Esophagus squamous epithelium (tissue), 5 donors: ENCODE results near the gene MRPL55. TPM values are rescaled to one million over a fixed set of nuclear protein-coding genes. Genes with fewer than 3 reads are reported as not detected.
A peak's percentile ranks its signal among the peaks of the same experiment; 100 is the strongest.

Source experiments
- DNase-seq: peaks from one replicate; lab custom pipeline; 2025; lab: John Stamatoyannopoulos, UW
- H3K27ac ChIP-seq, 4 donors: fragments of 200-600 bp; sonication (generic); one replicate each; pipeline ENCODE4 v1.5.1; 2016 to 2019; ENCODE audit warnings: mild to moderate bottlenecking in 1 of 4
- H3K27me3 ChIP-seq, 4 donors: fragments of 200-600 bp; sonication (generic); 1 replicate in 3 of 4; 2 replicates in 1 of 4; pipeline versions ENCODE4 v1.5.1 to v1.6.0; 2017 to 2021; ENCODE audit warnings: antibody characterized with exemption in 1 of 4
- H3K36me3 ChIP-seq, 3 donors: fragments of 200-600 bp; sonication (generic); one replicate each; pipeline ENCODE4 v1.5.1; 2016 to 2019
- H3K4me1 ChIP-seq, 3 donors: fragments of 200-600 bp; sonication (generic); one replicate each; pipeline ENCODE4 v1.5.1; 2017 to 2019
- H3K4me3 ChIP-seq, 4 donors: fragments of 200-600 bp; sonication (generic); 1 replicate in 3 of 4; 2 replicates in 1 of 4; pipeline ENCODE4 v1.5.1; 2016 to 2019; ENCODE audit warnings: mild to moderate bottlenecking in 2 of 4, moderate library complexity in 1 of 4
- H3K9me3 ChIP-seq, 3 donors: fragments of 200-600 bp; sonication (generic); one replicate each; pipeline ENCODE4 v1.5.1; 2016 to 2019
- POLR2A ChIP-seq, 4 donors: fragments of 450-650 bp; IDR thresholded peaks; one replicate each; pipeline ENCODE4 v1.6.1; 2017; ENCODE audit warnings: antibody characterized with exemption in 4 of 4, mild to moderate bottlenecking in 4 of 4, moderate library complexity in 3 of 4
- WGBS, 2 donors: methylation state at CpG; one replicate each; pipeline ENCODE4 v1.1.5; 2018; 5-methylcytosine and 5-hydroxymethylcytosine counted together
- intact Hi-C: fragments of 100-400 bp; cut with DNase I; formaldehyde crosslinking; loops from one replicate; pipeline ENCODE4 v1.15.0; 2022
- total RNA-seq, 4 donors: library from RNA; depleted of rRNA; stranded (reverse); fragments of >200 nt; gene quantifications; one replicate each; pipeline ENCODE4 v1.1.0, GENCODE V29; 2016
- TF ChIP-seq, protein P1 (sequence below), 6 experiments: fragments of 450-650 bp in 4 of 6; fragments of 200-600 bp in 2 of 6; sonication (generic) in 2 of 6; IDR thresholded peaks; one replicate each; pipeline ENCODE4 v1.5.1; 2016 to 2019; ENCODE audit warnings: antibody characterized with exemption in 6 of 6, mild to moderate bottlenecking in 4 of 6, moderate library complexity in 4 of 6
- donor health status: DM: yes; HTN: yes; CAD: no.

The MRPL55 gene
- total RNA-seq, 4 donors from 2014 or later, result 33.8 to 62.2 (median 51.2) TPM

DNA sequence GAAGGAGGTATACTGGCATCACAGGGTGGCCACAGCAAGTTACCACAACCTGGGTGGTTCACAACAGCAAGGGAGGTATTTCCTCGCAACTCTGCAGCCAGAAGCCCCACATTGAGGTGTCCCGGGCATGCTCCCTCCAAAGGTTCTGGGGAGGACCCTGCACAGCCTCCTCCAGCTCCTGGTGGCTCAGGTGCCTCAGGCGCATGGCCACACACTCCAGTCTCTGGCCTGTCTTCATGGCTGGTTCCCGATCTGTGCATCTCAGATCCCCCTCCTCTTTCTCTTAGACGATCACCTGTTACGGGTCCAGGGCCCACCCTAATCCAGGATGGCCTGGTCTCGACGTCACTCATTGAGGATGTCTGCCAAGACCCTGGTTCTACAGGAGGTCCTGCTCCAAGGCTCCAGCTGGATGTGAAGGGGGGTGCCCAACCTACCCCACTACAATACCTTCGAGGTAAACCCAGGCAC, 33.3 kb downstream of the MRPL55 start:
- H3K27ac ChIP-seq, result no peak overlapping the region
- no peak for TF ChIP-seq POLR2A (IDR thresholded peaks at IDR 0.05)
- TF ChIP-seq, protein P1, sequence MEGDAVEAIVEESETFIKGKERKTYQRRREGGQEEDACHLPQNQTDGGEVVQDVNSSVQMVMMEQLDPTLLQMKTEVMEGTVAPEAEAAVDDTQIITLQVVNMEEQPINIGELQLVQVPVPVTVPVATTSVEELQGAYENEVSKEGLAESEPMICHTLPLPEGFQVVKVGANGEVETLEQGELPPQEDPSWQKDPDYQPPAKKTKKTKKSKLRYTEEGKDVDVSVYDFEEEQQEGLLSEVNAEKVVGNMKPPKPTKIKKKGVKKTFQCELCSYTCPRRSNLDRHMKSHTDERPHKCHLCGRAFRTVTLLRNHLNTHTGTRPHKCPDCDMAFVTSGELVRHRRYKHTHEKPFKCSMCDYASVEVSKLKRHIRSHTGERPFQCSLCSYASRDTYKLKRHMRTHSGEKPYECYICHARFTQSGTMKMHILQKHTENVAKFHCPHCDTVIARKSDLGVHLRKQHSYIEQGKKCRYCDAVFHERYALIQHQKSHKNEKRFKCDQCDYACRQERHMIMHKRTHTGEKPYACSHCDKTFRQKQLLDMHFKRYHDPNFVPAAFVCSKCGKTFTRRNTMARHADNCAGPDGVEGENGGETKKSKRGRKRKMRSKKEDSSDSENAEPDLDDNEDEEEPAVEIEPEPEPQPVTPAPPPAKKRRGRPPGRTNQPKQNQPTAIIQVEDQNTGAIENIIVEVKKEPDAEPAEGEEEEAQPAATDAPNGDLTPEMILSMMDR (IDR thresholded peaks at IDR 0.05), result no peak
- intact Hi-C loops, result no loop called here
- no peak for DNase-seq
- WGBS, 2 donors, result 78 to 100% methylated on average over 3 to 6 of the region's 9 CpGs
- H3K9me3 ChIP-seq, result no peaks in the 10 kb centered on the region
- H3K4me1 ChIP-seq, result peaks cover 0 to 7% (median 6%) of the 10 kb centered on the region in 3 donors
- no peak overlapping the region for H3K4me3 ChIP-seq
- H3K27me3 ChIP-seq, result peaks cover 0 to 22% (median 0%) of the 10 kb centered on the region in 4 donors
- no peaks in the 10 kb centered on the region for H3K36me3 ChIP-seq

DNA sequence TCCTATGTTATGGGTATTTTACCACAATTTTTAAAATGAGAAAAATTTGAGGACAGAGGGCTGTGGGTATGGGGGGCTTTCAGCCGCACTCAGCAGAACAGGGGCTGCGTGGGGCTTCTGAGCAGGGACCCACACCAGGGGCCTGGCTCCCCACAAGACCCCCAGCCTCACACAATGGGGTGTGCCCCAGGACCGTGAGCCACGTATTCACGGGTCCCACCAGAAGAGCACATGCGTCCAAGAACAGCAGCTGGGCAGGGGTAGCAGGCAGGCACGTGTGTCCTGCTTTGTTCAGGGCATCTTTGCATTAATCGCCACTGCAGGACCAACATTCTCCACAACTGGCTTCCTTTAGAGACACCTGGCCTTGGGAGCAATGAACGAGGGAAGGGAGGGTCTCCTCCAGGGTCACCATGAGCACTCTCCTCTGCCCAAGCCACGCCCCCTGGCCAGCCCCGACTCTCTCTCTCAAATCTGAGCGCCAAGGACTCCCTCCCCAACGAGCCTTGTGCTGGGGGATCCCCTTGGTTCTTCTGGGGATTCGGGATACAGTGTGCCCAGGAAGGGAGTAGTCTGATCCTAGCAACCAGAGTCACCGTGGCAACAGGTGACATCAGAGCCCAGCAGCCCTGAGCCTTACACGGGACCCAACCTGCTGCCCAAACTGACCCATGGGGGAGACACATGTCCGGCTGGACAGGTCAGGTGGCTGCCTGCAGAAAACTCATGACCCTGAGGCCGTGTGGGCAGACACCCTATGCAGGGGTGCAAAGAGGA, 34.0 kb downstream of the MRPL55 start:
- H3K9me3 ChIP-seq, result no peaks in the 10 kb centered on the region
- WGBS, 2 donors, result 38 to 56% methylated on average over 10 to 12 of the region's 18 CpGs
- no peak for DNase-seq
- H3K27ac ChIP-seq, result no peak overlapping the region
- no peaks in the 10 kb centered on the region for H3K36me3 ChIP-seq
- peaks cover 0 to 6% (median 1%) of the 10 kb centered on the region in 3 donors for H3K4me1 ChIP-seq
- intact Hi-C loops, result loop anchor here (5.0 kb wide), 1 partner anchor 333 kb away; no protein-coding TSS in a partner anchor
- TF ChIP-seq POLR2A (IDR thresholded peaks at IDR 0.05), result no peak
- TF ChIP-seq, protein P1 (IDR thresholded peaks at IDR 0.05), result no peak
- no peak overlapping the region for H3K4me3 ChIP-seq
- H3K27me3 ChIP-seq, result peaks cover 0 to 28% (median 0%) of the 10 kb centered on the region in 4 donors

DNA sequence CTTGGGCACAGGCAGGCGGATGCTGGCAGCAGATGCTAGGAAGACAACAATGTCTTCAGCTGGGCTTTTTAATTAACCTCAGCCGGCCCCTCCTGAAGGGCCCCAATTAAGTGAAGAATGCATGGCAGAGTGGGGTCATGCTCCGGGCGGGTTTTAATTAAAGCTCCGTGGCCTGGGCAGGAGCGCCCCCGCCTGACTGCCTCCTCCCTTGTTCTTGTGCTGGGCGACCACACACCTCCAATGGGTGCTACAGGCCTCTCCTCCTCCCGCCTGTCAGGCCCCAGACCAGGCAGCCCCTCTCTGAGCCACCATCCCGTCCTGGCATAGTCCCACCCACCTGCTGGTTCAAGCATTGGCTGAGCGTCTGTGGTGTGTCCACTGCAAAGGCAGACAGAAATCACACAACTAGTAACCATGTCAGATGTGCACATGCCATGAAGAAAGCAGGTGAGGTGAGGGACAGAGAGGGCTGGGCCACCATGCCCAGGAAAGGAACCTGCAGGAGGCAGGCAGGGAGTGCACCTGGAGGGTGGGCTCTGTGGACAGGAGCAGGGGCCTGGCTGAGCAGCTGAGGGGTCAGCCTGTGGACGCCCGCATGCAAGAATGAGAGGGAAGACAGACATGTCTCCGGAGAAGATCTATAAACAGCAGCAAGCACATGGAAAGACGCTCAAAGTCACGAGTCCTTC, 35.1 kb downstream of the MRPL55 start:
- no peak overlapping the region for H3K4me3 ChIP-seq
- peaks cover 0 to 37% (median 0%) of the 10 kb centered on the region in 4 donors for H3K27me3 ChIP-seq
- TF ChIP-seq, protein P1 (IDR thresholded peaks at IDR 0.05), result peak in 3 of 6 experiments; percentile 6 to 44 (median 18)
- no peak for TF ChIP-seq POLR2A (IDR thresholded peaks at IDR 0.05)
- H3K4me1 ChIP-seq, result no peaks in the 10 kb centered on the region
- 27 to 47% methylated on average over 6 to 10 of the region's 16 CpGs for WGBS, 2 donors
- DNase-seq, result no peak
- no peaks in the 10 kb centered on the region for H3K36me3 ChIP-seq
- no peaks in the 10 kb centered on the region for H3K9me3 ChIP-seq
- intact Hi-C loops, result loop anchor here (5.0 kb wide), 1 partner anchor 332 kb away; no protein-coding TSS in a partner anchor
- no peak overlapping the region for H3K27ac ChIP-seq

DNA sequence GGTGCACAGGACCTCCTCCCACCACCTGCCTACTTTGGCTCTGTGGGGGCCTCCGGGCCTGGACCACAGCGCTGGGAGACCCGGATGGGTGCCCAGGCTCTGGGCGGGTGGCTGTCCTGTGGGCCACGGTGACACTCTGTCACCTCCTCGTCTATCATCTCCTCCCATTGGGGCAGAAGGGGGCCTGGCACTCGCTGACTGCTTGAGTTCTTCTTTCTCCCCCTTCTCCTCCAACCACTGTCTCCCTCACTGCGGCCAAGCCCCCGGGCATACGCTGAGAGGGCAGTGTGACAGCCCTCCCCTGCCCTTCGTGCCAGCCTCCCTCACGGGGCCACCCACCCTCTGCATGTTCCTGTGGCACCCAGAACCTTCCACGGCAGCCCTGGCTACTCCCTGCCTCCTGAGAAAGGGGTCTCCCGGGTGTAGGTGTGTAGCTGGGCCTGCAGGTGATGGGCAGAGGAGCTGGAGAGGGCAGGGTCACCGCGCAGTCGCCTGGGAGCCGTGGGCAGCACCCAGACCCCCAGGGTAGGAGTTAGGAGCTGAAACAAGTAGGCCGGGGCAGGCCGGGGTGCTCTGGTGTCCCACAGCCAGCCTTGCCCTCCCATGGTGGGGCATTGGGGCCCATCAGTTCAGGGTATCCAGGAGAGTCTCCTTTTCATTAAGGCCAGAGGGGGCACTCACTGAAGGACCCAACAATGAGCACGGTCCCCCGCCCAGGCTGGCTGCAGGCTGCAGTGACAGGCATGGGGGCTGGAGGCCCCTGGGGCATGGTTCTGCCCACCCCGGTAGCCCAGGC, 35.8 kb downstream of the MRPL55 start:
- TF ChIP-seq POLR2A (IDR thresholded peaks at IDR 0.05), result no peak
- TF ChIP-seq, protein P1 (IDR thresholded peaks at IDR 0.05), result no peak
- Histone ChIP-seq H3K4me3 (no peak overlapping the region), H3K36me3 (no peaks in the 10 kb centered on the region), H3K9me3 (no peaks in the 10 kb centered on the region), H3K27me3 (peaks cover 0 to 44% (median 0%) of the 10 kb centered on the region in 4 donors), H3K4me1 (no peaks in the 10 kb centered on the region), H3K27ac (no peak overlapping the region)
- intact Hi-C loops, result loop anchor here (5.0 kb wide), 1 partner anchor 331 kb away; no protein-coding TSS in a partner anchor
- 52 to 63% methylated on average over 11 to 13 of the region's 23 CpGs for WGBS, 2 donors
- DNase-seq, result no peak
